Calu3 (cell line): ENCODE measurements around the gene ZBTB32. TPM values are rescaled to one million over a fixed set of nuclear protein-coding genes. Genes with fewer than 3 reads are reported as not detected.

Source experiments
- BruUV-seq: library from RNA; stranded (reverse); fragments of 400-500 nt; replicated peaks from 2 replicates; lab custom pipeline; 2021; lab: Mats Ljungman, UMichigan
- CTCF ChIA-PET: fragments of 300-600 bp; sonication (Branson Sonifier 250); formaldehyde crosslinking; loops from one replicate; lab custom pipeline; 2022; ENCODE audit warnings: antibody characterized with exemption; lab: Charles Lee
- DNase-seq: peaks from one replicate; pipeline ENCODE4 v3.0.0; 2022
- H3K27ac Mint-ChIP-seq: one replicate; pipeline ENCODE4 v1.8.0; 2022; ENCODE audit warnings: mixed read lengths; ENCODE audit not compliant: unreplicated experiment
- H3K27me3 Mint-ChIP-seq: one replicate; pipeline ENCODE4 v1.8.0; 2022; ENCODE audit warnings: mixed read lengths; ENCODE audit not compliant: unreplicated experiment
- H3K36me3 Mint-ChIP-seq: one replicate; pipeline ENCODE4 v1.8.0; 2022; ENCODE audit warnings: mild to moderate bottlenecking, moderate library complexity, mixed read lengths; ENCODE audit not compliant: insufficient read depth, unreplicated experiment
- H3K4me1 Mint-ChIP-seq: one replicate; pipeline ENCODE4 v1.8.0; 2022; ENCODE audit warnings: mild to moderate bottlenecking, low read depth, mixed read lengths; ENCODE audit not compliant: unreplicated experiment
- H3K4me3 Mint-ChIP-seq: one replicate; pipeline ENCODE4 v1.8.0; 2022; ENCODE audit warnings: mild to moderate bottlenecking, low read depth, moderate library complexity, mixed read lengths; ENCODE audit not compliant: unreplicated experiment
- H3K9me3 Mint-ChIP-seq: one replicate; pipeline ENCODE4 v1.8.0; 2022; ENCODE audit warnings: low read depth, mixed read lengths; ENCODE audit not compliant: unreplicated experiment
- CTCF ChIP-seq: fragments of 200-600 bp; IDR thresholded peaks from one replicate; pipeline ENCODE4 v1.8.0; 2022; ENCODE audit warnings: antibody characterized with exemption; ENCODE audit not compliant: unreplicated experiment
- intact Hi-C: fragments of 100-400 bp; cut with micrococcal nuclease; formaldehyde crosslinking; loops from one replicate; pipeline ENCODE4 v1.10.0; 2022; ENCODE audit not compliant: unreplicated experiment
- total RNA-seq: library from RNA; stranded (reverse); gene quantifications from 2 replicates; pipeline ENCODE4 v1.2.3, GENCODE V29; 2022

ZBTB32 gene
- total RNA-seq, 1 experiment from 2014 or later = not detected

DNA sequence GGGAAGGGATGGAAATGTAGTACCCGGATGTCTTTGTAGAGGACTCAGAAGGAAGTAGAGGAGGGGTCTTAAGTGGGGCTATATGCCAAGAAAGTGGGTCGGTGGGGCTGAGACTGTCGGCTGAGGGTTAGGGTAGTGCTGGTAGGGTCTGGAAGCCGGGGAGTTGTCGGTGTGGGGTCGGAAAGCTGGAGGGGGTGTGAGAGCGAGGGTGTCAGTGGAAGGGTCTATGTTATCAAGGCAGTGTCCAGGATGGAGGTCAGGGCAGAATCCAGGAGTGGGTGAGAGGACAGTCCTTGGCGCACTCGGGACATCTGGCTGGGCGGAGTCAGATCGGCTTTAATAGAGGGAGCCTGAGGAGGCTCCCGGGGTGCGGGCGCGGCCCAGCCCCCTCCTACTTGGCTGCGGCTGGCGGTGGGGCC, 50.8 kb downstream of the ZBTB32 start:
- CTCF ChIA-PET = no interaction called here
- no peak for DNase-seq
- H3K9me3 Mint-ChIP-seq = no peaks in the 10 kb centered on the region
- H3K36me3 Mint-ChIP-seq = peaks cover 60% of the 10 kb centered on the region
- no TSS peak for BruUV-seq
- no peak overlapping the region for H3K4me3 Mint-ChIP-seq
- no peak for TF ChIP-seq CTCF
- intact Hi-C loops = no loop called here
- H3K4me1 Mint-ChIP-seq = peaks cover 13% of the 10 kb centered on the region
- H3K27me3 Mint-ChIP-seq = no peaks in the 10 kb centered on the region
- no peak overlapping the region for H3K27ac Mint-ChIP-seq

GRCh38 chr19:35755550-35756376, 51.4 kb downstream of the ZBTB32 start:
- no peak overlapping the region for H3K4me3 Mint-ChIP-seq
- H3K27me3 Mint-ChIP-seq = no peaks in the 10 kb centered on the region
- DNase-seq = no peak
- H3K36me3 Mint-ChIP-seq = peaks cover 61% of the 10 kb centered on the region
- peaks cover 11% of the 10 kb centered on the region for H3K4me1 Mint-ChIP-seq
- peak overlapping the region; percentile 5 for H3K27ac Mint-ChIP-seq
- intact Hi-C loops = no loop called here
- TF ChIP-seq CTCF = no peak
- H3K9me3 Mint-ChIP-seq = no peaks in the 10 kb centered on the region
- CTCF ChIA-PET = no interaction called here
- no TSS peak for BruUV-seq

DNA sequence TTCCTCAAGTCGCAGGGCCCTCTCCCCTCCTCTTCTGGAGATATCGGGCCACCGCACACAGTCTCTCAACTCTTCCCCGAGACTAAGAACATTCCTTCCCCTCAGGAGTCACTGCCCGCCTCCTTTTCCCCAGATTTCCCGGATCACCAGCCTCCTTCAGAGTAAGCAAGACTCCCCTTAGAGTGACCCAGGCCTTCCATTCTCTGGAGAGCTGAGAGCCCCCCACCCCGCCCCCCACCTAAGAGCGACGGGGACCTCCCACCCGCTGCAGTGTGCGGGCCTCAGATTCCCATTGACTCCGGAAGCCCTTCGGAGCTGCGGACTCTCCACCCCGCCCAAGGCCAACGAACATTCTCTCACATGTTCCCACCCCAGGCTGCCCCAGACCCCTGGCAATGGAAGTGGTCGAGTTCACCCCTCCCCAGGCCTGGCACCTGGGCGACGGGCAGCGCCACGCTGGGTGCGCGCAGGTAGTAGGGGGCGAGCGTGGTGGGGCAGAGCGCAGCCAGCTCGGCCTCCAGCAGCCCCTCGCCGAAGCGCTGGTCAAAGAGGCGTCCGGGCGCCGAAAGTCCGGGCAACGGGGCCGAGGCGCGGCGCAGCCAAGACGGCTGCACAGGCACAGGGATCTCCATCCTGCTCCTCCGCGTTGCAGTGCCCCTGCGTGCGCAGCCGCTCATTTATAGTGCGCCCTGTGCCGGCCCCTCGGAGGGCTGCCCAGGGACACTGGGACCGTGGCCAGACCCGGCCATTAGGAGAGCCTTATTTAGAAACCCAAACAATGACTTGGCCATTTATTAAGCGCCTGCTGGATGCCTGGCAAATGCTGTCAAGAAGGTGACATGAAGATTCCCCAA, 52.2 kb downstream of the ZBTB32 start, which contains the start of gene HSPB6:
TSS of gene HSPB6 (minus strand) at position 653 of the 854 bp plus-strand sequence. CDS start at position 632, 21 bp downstream.
- no TSS peak for BruUV-seq
- CTCF ChIA-PET = no interaction called here
- Mint-ChIP-seq H3K27me3 (no peaks in the 10 kb centered on the region), H3K27ac (peak within 1 kb of the TSS; percentile 100), H3K36me3 (peaks cover 65% of the 10 kb centered on the region), H3K4me3 (peak within 1 kb of the TSS; percentile 99), H3K9me3 (no peaks in the 10 kb centered on the region), H3K4me1 (peaks cover 11% of the 10 kb centered on the region)
- TF ChIP-seq CTCF = no peak
- intact Hi-C loops = no loop called here
- no peak for DNase-seq

DNA sequence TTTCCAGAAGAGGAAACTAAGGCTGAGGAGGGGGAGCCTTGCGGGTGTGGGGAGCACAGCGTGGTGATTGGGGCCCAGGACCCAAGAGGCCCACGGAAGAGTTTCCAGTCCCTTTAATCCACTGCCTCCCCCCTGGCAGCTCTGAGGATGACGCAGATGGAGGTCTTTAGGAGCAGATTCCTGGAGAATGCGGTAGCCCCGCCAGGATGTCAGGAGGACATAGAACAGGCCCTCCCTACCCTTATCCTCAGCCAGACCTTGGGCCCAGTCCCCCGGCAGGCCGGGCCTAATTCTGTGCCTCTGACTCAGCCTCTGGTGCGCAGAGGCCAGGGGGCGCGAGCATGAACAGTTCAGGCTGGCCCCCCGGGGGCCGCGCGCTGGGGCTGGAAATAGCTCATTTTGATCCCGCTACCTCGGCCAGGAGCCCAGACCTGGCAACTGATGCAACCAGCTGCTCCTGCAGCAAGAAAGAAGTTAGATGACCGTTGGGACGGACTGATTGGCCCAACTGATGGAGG, 52.9 kb downstream of the ZBTB32 start:
- H3K4me3 Mint-ChIP-seq = peak overlapping the region; percentile 99
- no TSS peak for BruUV-seq
- intact Hi-C loops = no loop called here
- TF ChIP-seq CTCF = no peak
- peaks cover 11% of the 10 kb centered on the region for H3K4me1 Mint-ChIP-seq
- H3K27ac Mint-ChIP-seq = peak overlapping the region; percentile 100
- peaks cover 72% of the 10 kb centered on the region for H3K36me3 Mint-ChIP-seq
- H3K9me3 Mint-ChIP-seq = no peaks in the 10 kb centered on the region
- H3K27me3 Mint-ChIP-seq = no peaks in the 10 kb centered on the region
- CTCF ChIA-PET = no interaction called here
- peak; percentile 43 for DNase-seq
